ENCODE results near the gene TP73. TPM values are rescaled to one million over a fixed set of nuclear protein-coding genes. Genes with fewer than 3 reads are reported as not detected.

TP73 gene
- total RNA-seq, 3 donors from 2014 or later: 0.66 to 1.0 TPM; not detected in 1

DNA sequence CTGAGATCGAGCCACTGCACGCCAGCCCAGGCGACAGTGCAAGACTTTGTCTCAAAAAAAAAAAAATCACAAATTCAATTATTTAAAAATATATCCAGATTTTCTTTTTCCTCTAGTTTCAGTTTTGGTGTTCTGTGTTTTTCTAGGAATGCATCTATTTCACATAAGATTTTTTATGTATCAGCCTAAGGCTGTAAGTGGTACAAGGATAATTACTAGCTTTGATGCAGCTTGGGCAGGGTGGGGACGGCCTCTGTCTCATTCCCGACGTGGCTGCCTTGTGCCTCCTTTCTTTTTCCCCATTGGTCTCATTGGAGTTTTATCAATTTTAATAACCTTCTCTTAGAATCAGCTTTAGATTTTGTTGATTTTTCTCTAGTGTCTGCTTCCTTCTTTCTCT, 106.8 kb downstream of the TP73 start:
- intact Hi-C loops (cut with DNase I; ENCODE audit: low total_unique reads): no loop called here
- H3K9me3 ChIP-seq: no peaks in the 10 kb centered on the region
- H3K27me3 ChIP-seq: peaks cover 0 to 60% of the 10 kb centered on the region in 2 donors
- H3K36me3 ChIP-seq: no peaks in the 10 kb centered on the region
- no peak for DNase-seq (ENCODE audit: low spot score in 2 of 2)
- no peak overlapping the region for H3K27ac ChIP-seq
- no peak overlapping the region for H3K4me3 ChIP-seq
- H3K4me1 ChIP-seq: no peaks in the 10 kb centered on the region
- no peak for TF ChIP-seq POLR2A (IDR thresholded peaks at IDR 0.05)
- no peak for TF ChIP-seq POLR2AphosphoS5 (IDR thresholded peaks at IDR 0.05)
- no peak for TF ChIP-seq CTCF (IDR thresholded peaks at IDR 0.05)

DNA sequence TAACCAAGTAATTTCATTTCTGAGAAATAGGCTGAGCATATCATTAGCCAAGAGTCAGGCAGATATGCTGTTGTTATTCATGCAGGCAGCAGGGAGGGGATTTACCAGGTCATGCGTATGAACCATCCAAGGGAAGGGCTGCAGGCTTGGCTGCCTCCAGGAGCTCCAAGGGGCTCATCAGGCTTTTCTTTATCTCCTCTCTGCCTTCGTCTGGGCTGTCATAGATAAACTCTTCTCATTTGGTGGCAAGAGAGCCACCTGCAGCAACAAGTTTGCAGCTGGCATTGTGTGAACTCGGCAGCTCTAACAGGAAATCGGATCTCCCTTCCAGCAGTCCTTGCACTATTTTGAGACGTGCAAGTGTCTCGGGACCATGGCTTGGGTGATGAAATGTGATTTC, 107.5 kb downstream of the TP73 start:
- DNase-seq (ENCODE audit: low spot score in 2 of 2): no peak
- Histone ChIP-seq H3K4me1 (no peaks in the 10 kb centered on the region), H3K36me3 (no peaks in the 10 kb centered on the region), H3K27ac (no peak overlapping the region), H3K4me3 (no peak overlapping the region), H3K27me3 (peaks cover 0 to 54% of the 10 kb centered on the region in 2 donors), H3K9me3 (no peaks in the 10 kb centered on the region)
- intact Hi-C loops (cut with DNase I; ENCODE audit: low total_unique reads): no loop called here
- TF ChIP-seq CTCF (IDR thresholded peaks at IDR 0.05) (no peak), POLR2AphosphoS5 (IDR thresholded peaks at IDR 0.05) (no peak), POLR2A (IDR thresholded peaks at IDR 0.05) (no peak)

DNA sequence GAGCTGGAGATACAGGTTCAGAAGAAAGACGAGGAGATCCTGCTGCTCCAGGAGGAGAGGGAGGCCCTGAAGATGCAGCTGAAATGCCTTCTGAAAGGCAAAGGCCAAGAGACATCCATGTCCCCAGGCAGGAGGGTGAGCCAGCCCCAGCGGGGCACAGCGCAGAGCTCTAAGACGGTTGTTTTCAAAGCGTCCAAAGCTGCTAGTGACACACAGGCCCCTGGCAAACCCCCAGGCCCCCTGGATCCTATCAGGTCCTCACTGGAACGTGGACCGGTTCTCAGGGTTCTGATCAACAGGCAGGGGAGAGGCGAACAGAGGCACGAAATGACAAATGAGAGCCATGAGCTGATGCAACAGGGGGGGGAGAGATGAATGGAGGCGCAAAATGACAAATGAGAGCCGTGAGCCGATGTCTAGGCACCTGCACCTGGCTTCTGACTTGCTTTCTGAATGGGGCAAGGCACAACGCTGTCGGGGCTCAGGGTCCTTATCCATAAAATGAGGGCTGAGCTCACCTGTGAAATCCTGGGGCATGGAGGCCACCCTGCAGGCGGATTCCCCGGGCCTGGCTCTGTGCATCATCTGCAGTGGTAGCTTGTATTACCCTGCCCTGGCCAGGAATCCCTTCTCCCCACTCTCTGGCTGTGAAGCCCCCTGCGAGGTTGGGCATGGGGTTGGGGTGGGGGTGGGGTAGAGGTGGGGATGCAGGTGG, 109.1 kb downstream of the TP73 start:
- H3K4me1 ChIP-seq: no peaks in the 10 kb centered on the region
- H3K27me3 ChIP-seq: peaks cover 0 to 43% of the 10 kb centered on the region in 2 donors
- H3K9me3 ChIP-seq: no peaks in the 10 kb centered on the region
- no peak for TF ChIP-seq CTCF (IDR thresholded peaks at IDR 0.05)
- no peak for TF ChIP-seq POLR2A (IDR thresholded peaks at IDR 0.05)
- TF ChIP-seq POLR2AphosphoS5 (IDR thresholded peaks at IDR 0.05): no peak
- no peaks in the 10 kb centered on the region for H3K36me3 ChIP-seq
- no peak for DNase-seq (ENCODE audit: low spot score in 2 of 2)
- intact Hi-C loops (cut with DNase I; ENCODE audit: low total_unique reads): no loop called here
- no peak overlapping the region for H3K4me3 ChIP-seq
- H3K27ac ChIP-seq: no peak overlapping the region

DNA sequence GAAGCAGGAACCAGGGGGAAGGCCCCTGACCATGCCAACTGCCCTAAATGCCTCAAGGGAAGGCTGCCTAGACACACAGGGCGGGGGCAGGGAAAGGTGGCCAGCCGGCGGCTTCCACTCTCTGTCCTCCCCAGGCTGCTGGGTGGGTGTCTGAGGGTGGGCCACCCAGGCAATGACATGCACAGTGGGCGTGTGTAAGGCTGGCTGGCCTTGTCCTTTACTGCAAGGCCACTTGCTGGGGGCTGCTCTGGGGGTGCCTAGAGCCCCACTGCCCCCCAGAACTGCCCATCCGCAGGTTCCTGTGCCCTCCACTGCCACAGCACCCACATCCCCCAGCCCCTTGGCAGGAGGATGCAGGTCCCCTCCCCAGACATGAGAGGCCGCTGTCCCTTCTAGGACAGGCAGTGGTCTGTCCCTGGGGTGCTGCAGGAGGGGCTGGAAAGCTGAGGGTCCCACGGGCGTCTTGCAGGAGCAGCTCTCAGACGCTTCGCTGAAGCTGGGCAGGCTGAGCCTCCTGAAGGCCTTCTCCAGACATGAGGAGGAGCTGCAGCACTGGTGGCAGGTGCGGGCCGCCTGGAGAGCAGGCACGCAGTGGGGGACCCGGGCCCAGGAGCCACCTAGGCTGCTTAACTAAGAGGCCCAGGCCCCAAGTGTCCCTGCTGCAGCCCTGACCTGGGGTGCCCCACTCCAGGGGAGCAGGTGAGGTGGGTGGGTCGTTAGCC, 110.0 kb downstream of the TP73 start:
- no peaks in the 10 kb centered on the region for H3K36me3 ChIP-seq
- no peak overlapping the region for H3K4me3 ChIP-seq
- DNase-seq (ENCODE audit: low spot score in 2 of 2): no peak
- no peaks in the 10 kb centered on the region for H3K9me3 ChIP-seq
- no peak for TF ChIP-seq CTCF (IDR thresholded peaks at IDR 0.05)
- TF ChIP-seq POLR2AphosphoS5 (IDR thresholded peaks at IDR 0.05): no peak
- no peak for TF ChIP-seq POLR2A (IDR thresholded peaks at IDR 0.05)
- H3K4me1 ChIP-seq: no peaks in the 10 kb centered on the region
- H3K27me3 ChIP-seq: peaks cover 0 to 43% of the 10 kb centered on the region in 2 donors
- H3K27ac ChIP-seq: no peak overlapping the region
- intact Hi-C loops (cut with DNase I; ENCODE audit: low total_unique reads): no loop called here

- H3K27me3 ChIP-seq: peaks cover 0 to 43% of the 10 kb centered on the region in 2 donors
- H3K4me3 ChIP-seq: no peak overlapping the region
- intact Hi-C loops (cut with DNase I; ENCODE audit: low total_unique reads): no loop called here
- no peak for DNase-seq (ENCODE audit: low spot score in 2 of 2)
- TF ChIP-seq POLR2A (IDR thresholded peaks at IDR 0.05): no peak
- TF ChIP-seq POLR2AphosphoS5 (IDR thresholded peaks at IDR 0.05): no peak
- TF ChIP-seq CTCF (IDR thresholded peaks at IDR 0.05): no peak
- no peaks in the 10 kb centered on the region for H3K36me3 ChIP-seq
- H3K9me3 ChIP-seq: no peaks in the 10 kb centered on the region
- H3K27ac ChIP-seq: no peak overlapping the region
- no peaks in the 10 kb centered on the region for H3K4me1 ChIP-seq
Observed at GRCh38 chr1:3762873-3763228, 110.5 kb downstream of the TP73 start.

Measured in breast epithelium (tissue), 4 donors.